NK-92 (cell line): ENCODE data around the gene LAMC3.

Experiments used
- DNase-seq: peaks from one replicate; lab custom pipeline; 2025; ENCODE audit not compliant: unreplicated experiment; lab: John Stamatoyannopoulos, UW

The LAMC3 gene

DNA sequence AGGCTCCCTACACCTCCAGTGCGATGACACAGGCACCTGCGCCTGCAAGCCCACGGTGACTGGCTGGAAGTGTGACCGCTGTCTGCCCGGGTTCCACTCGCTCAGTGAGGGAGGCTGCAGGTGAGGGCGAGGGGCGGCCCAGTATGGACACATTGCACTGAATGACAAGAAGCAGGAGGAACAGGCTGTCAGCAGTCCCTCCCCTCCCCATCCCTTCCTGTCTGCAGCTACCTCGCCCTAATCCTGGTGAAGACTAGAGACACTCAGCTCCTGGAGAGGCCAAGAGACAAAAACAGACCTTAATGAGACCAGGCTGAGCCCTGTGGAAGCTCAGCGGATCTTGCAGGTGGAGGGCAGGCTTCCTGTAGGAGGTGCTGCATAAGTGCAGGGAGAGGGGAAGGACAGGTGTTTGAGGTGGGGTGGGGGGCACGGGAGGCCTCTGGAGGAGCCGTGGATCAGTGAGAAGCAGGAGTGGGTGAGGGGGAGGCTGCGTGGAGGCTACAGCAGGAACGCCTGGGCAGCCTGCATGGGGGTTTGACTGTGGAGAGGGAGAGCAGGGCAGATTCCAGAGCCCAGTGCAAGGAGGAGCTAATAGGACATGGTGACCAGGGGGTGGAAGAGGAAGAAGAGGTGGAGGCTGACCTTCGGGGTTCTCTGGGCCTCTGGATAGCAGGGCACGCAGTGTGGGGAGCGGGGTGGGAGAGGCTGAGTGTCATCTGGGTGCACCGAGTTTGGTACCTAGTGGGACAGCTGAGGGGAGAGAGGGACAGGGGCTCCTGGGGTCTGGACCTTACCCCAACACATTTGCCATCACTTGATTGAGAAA lies 30.4 kb downstream of the LAMC3 start:
- no peak for DNase-seq

- DNase-seq, result no peak
Measured at GRCh38 chr9:131042666-131043065, 33.7 kb downstream of the LAMC3 start.

GRCh38 chr9:131043087-131043486 lies 34.1 kb downstream of the LAMC3 start:
- no peak for DNase-seq

DNA sequence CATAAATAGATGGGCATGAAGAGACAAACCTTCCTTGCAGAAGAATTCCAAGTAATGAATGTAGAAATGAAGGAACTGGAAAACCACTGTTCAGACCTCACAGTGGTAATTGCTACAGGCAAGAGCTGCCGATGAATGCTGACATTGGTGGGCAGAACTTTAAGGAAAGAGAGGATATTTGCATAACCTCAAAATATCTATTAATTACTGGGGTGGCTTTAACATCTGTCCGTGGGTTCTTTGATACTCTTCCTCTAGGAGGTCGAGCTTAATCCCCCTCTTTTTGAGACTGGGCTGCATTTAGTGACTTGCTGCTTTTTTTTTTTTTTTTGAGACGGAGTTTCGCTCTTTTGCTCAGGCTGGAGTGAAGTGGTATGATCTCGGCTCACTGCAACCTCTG lies 34.7 kb downstream of the LAMC3 start:
- no peak for DNase-seq

DNA sequence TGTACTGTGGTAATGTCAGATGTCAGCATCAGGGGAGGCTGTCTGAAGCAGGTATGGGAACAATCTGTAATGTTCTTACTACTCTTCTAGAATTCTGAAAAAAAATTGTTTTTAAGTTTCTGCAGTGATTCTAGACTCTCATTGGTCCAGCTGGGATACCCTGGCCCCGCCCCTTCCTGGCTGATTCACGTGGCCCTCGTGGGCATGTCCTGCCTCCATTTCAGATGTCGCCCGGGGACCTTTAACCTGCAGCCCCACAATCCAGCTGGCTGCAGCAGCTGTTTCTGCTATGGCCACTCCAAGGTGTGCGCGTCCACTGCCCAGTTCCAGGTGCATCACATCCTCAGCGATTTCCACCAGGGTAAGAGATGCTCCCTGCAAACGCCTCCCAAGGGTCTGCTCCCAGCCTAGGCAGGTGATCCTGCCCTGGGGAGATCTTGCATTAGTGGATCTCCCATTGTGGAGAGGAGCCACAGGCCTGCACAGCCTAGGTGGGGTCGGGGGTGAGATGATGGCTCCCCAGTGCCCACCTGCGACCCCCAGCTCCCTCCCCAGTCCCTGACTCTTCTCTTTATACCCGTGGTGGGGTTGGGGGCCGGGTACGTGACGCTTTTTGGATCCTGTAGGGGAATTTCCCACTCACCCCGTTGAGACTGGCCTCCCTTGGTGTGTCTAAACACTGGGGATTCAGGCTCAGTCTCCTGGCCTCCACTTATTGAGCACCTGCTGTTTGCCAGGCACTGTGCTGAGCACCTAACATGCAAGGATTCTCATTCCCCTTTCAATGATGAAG lies 36.5 kb downstream of the LAMC3 start:
- no peak for DNase-seq

- DNase-seq, result no peak
Measured at GRCh38 chr9:131046093-131046380, 37.1 kb downstream of the LAMC3 start.

- no peak for DNase-seq
Measured at GRCh38 chr9:131046581-131047202, 37.7 kb downstream of the LAMC3 start.

GRCh38 chr9:131048332-131048731 lies 39.4 kb downstream of the LAMC3 start:
- no peak for DNase-seq

DNA sequence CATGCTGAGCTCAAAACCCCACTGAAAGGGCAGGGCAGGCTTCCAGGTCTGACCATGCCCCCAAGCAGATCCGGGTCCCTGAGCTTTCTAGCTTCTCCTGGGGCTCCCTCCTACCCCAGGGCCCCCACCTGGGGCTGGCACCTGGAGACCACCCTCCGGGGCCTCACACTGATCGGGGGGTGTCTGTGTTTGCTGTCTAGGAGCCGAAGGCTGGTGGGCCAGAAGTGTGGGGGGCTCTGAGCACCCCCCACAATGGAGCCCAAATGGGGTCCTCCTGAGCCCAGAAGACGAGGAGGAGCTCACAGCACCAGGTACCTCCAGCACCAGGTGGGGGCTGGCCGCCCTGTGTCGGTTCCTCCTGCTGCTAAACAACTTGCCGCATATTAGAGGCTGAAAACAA lies 39.8 kb downstream of the LAMC3 start:
- no peak for DNase-seq

GRCh38 chr9:131049829-131050715 lies 41.1 kb downstream of the LAMC3 start:
- DNase-seq, result no peak

GRCh38 chr9:131050831-131051230 lies 41.9 kb downstream of the LAMC3 start:
- no peak for DNase-seq

DNA sequence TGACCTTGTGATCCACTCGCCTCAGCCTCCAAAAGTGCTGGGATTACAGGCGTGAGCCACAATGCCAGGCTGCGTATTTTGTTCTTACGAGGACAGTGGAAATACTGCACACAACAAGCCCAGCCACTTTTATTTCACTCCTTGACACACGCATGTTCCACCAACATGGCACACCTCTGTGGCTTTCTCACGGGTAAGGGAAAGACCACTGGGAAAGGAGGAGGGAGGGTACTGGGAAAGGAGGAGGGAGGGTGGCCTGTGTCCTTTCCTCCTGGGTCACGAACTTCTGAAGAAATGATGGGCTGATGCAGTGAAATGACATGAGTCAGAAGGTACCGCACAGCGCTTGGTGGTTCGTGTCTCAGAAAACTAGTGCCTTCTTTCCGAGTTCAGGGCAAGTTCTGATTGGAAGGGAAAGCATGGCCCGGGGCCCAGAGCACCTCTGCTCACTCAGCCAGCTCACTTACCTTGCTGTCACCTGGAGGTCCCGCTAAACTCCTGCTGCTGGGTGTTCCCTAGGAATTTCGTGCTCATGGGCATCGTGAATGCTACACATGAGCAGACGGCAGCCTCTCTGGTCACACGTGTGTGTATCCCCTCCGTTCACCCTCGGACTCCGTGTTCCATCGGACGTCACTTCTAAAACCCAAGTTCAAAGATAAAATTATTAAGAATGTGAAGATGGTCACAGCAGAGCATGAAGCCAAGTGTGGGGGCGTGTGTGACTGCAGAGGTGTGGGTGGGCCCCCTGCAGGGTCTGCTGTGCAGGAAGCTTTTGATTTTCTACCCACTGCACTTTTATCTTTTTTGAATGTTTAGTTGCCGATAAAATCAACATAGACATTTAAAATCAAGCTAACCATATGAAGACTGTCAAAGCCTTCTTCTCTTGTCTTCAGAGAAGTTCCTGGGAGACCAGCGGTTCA lies 42.9 kb downstream of the LAMC3 start:
- DNase-seq, result no peak

DNA sequence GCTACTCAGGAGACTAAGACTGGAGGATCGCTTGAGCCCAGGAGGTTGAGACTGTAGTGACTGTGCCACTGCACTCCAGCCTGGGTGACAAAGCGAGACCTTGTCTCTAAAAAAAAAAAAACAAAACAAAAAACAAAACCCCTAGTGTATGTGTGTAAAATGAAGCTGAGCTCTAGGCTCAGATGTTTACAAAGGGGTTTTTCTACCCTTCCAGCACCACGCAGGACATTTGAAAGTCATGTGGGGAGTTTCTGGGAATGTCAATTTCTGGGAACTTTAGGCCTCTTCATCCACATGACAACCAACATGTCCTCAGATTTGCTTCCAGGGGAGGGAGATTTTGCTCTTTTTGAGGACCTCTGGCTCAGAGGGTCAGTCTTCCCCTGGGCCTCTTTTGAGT lies 44.9 kb downstream of the LAMC3 start:
- DNase-seq, result no peak

- no peak for DNase-seq
Measured at GRCh38 chr9:131056781-131057506, 48.0 kb downstream of the LAMC3 start.

DNA sequence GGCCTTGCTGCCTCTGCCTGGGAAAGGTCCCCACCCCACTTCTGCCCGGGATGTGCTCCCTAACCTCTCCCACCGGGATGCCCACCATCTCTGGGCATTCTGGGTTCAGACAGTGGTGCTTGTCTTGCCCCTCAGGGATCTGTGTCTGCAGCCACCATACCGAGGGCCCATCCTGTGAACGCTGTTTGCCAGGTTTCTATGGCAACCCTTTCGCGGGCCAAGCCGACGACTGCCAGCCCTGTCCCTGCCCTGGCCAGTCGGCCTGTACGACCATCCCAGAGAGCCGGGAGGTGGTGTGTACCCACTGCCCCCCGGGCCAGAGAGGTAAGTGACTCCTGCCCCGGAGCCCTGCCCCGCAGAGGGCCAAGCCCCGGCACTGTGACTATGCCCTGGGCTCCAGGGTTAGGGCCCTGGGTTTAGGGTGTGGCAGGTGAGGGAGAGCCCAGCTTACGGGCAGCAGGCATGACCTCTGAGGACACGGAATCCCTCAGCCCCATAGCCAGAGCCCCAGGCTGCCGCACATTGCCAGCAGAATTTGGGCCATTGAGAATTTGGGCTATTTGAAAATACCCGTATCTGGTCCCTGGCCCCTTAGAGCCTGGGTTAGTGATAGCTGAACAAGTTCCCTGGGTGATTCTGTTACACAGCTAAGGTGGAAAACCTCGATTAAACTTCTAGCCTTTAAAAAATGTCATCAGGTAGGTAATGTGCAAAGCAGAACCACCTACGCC lies 52.1 kb downstream of the LAMC3 start:
- DNase-seq, result no peak

DNA sequence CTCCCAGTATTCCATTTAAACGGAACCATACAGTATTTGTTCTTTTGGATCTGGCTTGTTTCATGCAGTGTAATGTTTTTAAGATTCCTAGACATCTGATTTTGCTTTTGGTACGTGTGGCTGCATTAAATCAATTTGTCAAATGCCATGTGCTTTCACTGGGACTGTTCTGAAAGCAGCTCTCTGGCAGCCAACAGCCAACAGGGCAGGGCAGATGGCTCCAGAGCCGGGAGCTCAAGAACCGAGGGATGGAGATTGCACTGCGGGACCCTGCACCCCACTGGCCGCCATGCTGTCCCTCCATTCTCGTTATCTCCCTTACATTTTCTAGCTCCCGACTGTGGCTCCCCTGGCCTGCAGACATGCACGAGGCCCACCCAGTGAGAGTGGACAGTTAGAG lies 54.0 kb downstream of the LAMC3 start:
- DNase-seq, result no peak

DNA sequence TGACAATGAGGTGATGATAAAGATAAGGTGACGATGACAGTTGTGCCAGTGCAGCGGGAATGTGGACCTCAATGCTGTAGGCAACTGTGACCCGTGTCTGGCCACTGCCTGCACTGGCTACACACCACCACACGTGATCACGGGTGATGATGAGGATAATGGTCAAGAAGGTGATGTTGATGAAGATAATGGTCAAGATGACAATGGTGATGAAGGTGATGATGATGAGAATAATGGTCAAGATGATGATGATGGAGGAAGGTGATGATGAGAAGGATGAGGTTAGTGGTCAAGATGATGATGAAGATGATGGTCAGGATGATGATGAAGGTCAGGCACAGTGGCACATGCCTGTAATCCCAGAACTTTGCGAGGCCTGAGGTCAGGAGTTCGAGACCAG lies 56.6 kb downstream of the LAMC3 start:
- DNase-seq, result no peak

- DNase-seq, result no peak
Measured at GRCh38 chr9:131067625-131068024, 58.7 kb downstream of the LAMC3 start.
